SK-N-SH (cell line): Measurements from ENCODE around the gene MRPL55.

Source experiments
- CHD2 ChIP-seq: fragments of 150-350 bp; IDR thresholded peaks from 2 replicates; pipeline ENCODE4 v1.6.1; 2018; ENCODE audit warnings: low read length; ENCODE audit not compliant: partially characterized antibody
- CTCF ChIP-seq: fragments of 200-600 bp; sonication (generic); IDR thresholded peaks from 2 replicates; pipeline ENCODE4 v1.6.1; 2017; ENCODE audit warnings: antibody characterized with exemption, mild to moderate bottlenecking, moderate library complexity
- EP300 ChIP-seq, 2 experiments: IDR thresholded peaks; 2 replicates each; pipeline versions ENCODE4 v1.4.0 to v1.6.1; 2012; ENCODE audit warnings: borderline replicate concordance in 1 of 2, low read depth in 1 of 2, low read length in 1 of 2
- JUND ChIP-seq: IDR thresholded peaks from 2 replicates; pipeline ENCODE4 v1.4.0; 2012
- POLR2AphosphoS5 ChIP-seq: IDR thresholded peaks from 2 replicates; pipeline ENCODE4 v1.6.1; 2012; ENCODE audit warnings: low read depth, low read length
- RAD21 ChIP-seq: IDR thresholded peaks from 2 replicates; pipeline ENCODE4 v1.6.1; 2012; ENCODE audit warnings: mild to moderate bottlenecking, low read length
- RXRA ChIP-seq: IDR thresholded peaks from 2 replicates; pipeline ENCODE4 v1.4.0; 2012; ENCODE audit warnings: low read depth, mild to moderate bottlenecking, borderline replicate concordance
- TCF12 ChIP-seq: IDR thresholded peaks from 2 replicates; pipeline ENCODE4 v1.4.0; 2012
- ZBTB33 ChIP-seq: IDR thresholded peaks from 2 replicates; pipeline ENCODE4 v1.4.0; 2012; ENCODE audit warnings: low read depth, borderline replicate concordance
- TF ChIP-seq, protein P1 (sequence below): IDR thresholded peaks from 2 replicates; pipeline ENCODE4 v1.4.0; 2012; ENCODE audit warnings: low read depth, borderline replicate concordance
- TF ChIP-seq, protein P2 (sequence below): IDR thresholded peaks from 2 replicates; pipeline ENCODE4 v1.4.0; 2012; ENCODE audit warnings: low read depth

DNA sequence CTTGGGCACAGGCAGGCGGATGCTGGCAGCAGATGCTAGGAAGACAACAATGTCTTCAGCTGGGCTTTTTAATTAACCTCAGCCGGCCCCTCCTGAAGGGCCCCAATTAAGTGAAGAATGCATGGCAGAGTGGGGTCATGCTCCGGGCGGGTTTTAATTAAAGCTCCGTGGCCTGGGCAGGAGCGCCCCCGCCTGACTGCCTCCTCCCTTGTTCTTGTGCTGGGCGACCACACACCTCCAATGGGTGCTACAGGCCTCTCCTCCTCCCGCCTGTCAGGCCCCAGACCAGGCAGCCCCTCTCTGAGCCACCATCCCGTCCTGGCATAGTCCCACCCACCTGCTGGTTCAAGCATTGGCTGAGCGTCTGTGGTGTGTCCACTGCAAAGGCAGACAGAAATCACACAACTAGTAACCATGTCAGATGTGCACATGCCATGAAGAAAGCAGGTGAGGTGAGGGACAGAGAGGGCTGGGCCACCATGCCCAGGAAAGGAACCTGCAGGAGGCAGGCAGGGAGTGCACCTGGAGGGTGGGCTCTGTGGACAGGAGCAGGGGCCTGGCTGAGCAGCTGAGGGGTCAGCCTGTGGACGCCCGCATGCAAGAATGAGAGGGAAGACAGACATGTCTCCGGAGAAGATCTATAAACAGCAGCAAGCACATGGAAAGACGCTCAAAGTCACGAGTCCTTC, 35.1 kb downstream of the MRPL55 start:
- TF ChIP-seq ZBTB33 (no peak), CTCF (0 out of 2 replicates have a peak, but pooled peaks have one; percentile 9), RAD21 (peak; percentile 49), RXRA (no peak), EP300 (IDR thresholded peaks at IDR 0.05; ENCODE audit: borderline replicate concordance in 1 of 2, low read depth in 1 of 2, low read length in 1 of 2) (no peak), JUND (no peak), CHD2 (no peak), TCF12 (no peak), POLR2AphosphoS5 (no peak)
- TF ChIP-seq, protein P1, sequence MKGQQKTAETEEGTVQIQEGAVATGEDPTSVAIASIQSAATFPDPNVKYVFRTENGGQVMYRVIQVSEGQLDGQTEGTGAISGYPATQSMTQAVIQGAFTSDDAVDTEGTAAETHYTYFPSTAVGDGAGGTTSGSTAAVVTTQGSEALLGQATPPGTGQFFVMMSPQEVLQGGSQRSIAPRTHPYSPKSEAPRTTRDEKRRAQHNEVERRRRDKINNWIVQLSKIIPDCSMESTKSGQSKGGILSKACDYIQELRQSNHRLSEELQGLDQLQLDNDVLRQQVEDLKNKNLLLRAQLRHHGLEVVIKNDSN, result no peak
- TF ChIP-seq, protein P2, sequence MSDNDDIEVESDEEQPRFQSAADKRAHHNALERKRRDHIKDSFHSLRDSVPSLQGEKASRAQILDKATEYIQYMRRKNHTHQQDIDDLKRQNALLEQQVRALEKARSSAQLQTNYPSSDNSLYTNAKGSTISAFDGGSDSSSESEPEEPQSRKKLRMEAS, result no peak
